KMS-11 (cell line): Measurements from ENCODE around the gene MCHR1.

Source experiments
- H2AFZ ChIP-seq: fragments of 200-600 bp; sonication (generic); 2 replicates; pipeline ENCODE4 v1.6.1; 2016; ENCODE audit warnings: antibody characterized with exemption, mixed run types, low read depth
- H3K27ac ChIP-seq: fragments of 200-600 bp; sonication (generic); 2 replicates; pipeline ENCODE4 v1.6.1; 2016; ENCODE audit warnings: mild to moderate bottlenecking, mixed run types
- H3K27me3 ChIP-seq: fragments of 200-600 bp; sonication (generic); 2 replicates; pipeline ENCODE4 v1.6.1; 2017; ENCODE audit warnings: mild to moderate bottlenecking, low read depth, mixed run types, moderate library complexity; ENCODE audit not compliant: insufficient read depth
- H3K36me3 ChIP-seq: fragments of 200-600 bp; sonication (generic); 2 replicates; pipeline ENCODE4 v1.6.1; 2017; ENCODE audit warnings: mild to moderate bottlenecking, mixed run types; ENCODE audit not compliant: insufficient read depth
- H3K4me1 ChIP-seq: fragments of 200-600 bp; sonication (generic); 2 replicates; pipeline ENCODE4 v1.6.1; 2016; ENCODE audit warnings: mild to moderate bottlenecking, low read depth, mixed run types; ENCODE audit not compliant: poor library complexity, severe bottlenecking
- H3K4me2 ChIP-seq: fragments of 200-600 bp; sonication (generic); 2 replicates; pipeline ENCODE4 v1.7.0; 2016; ENCODE audit warnings: mild to moderate bottlenecking, mixed run types
- H3K4me3 ChIP-seq: fragments of 200-600 bp; sonication (generic); IDR thresholded peaks from 2 replicates; pipeline ENCODE4 v1.6.1; 2017; ENCODE audit warnings: low read depth, low read length, mixed read lengths; ENCODE audit not compliant: insufficient read depth
- H3K79me2 ChIP-seq: fragments of 200-600 bp; sonication (generic); 2 replicates; pipeline ENCODE4 v1.6.1; 2016; ENCODE audit warnings: low read depth, mixed run types; ENCODE audit not compliant: insufficient read depth
- H3K9ac ChIP-seq: fragments of 200-600 bp; sonication (generic); 2 replicates; pipeline ENCODE4 v1.6.1; 2016; ENCODE audit warnings: mild to moderate bottlenecking, mixed run types
- H4K20me1 ChIP-seq: fragments of 200-600 bp; sonication (generic); 2 replicates; pipeline ENCODE4 v1.6.1; 2016; ENCODE audit warnings: mild to moderate bottlenecking, mixed run types; ENCODE audit not compliant: insufficient read depth
- TF ChIP-seq, protein P1 (sequence below): fragments of 200-600 bp; sonication (generic); conservative IDR thresholded peaks from 2 replicates; pipeline ENCODE4 v1.6.1; 2017; ENCODE audit warnings: low read depth, mild to moderate bottlenecking, antibody characterized with exemption, low read length, moderate library complexity, mixed read lengths

The MCHR1 gene

GRCh38 chr22:40679964-40680818, 907 bp downstream of the MCHR1 start:
- Histone ChIP-seq H3K4me3 (no peak overlapping the region), H3K9ac (no peak overlapping the region), H3K4me1 (peaks cover 16% of the 10 kb centered on the region)

DNA sequence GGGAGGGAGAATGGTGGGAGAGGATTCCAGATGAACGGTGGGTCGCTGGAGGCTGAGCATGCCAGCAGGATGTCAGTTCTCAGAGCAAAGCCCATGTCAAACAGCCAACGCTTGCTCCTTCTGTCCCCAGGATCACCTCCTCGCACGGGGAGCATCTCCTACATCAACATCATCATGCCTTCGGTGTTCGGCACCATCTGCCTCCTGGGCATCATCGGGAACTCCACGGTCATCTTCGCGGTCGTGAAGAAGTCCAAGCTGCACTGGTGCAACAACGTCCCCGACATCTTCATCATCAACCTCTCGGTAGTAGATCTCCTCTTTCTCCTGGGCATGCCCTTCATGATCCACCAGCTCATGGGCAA, 1.5 kb downstream of the MCHR1 start:
- Histone ChIP-seq H3K79me2 (no peaks in the 10 kb centered on the region), H3K4me2 (no peak overlapping the region), H3K4me3 (no peak overlapping the region), H3K4me1 (peaks cover 16% of the 10 kb centered on the region), H4K20me1 (no peaks in the 10 kb centered on the region), H3K9ac (no peak overlapping the region), H3K27ac (no peak overlapping the region), H2AFZ (no peak overlapping the region), H3K36me3 (no peaks in the 10 kb centered on the region), H3K27me3 (no peaks in the 10 kb centered on the region; the same call in 1 of the 2 replicates)
- TF ChIP-seq, protein P1, sequence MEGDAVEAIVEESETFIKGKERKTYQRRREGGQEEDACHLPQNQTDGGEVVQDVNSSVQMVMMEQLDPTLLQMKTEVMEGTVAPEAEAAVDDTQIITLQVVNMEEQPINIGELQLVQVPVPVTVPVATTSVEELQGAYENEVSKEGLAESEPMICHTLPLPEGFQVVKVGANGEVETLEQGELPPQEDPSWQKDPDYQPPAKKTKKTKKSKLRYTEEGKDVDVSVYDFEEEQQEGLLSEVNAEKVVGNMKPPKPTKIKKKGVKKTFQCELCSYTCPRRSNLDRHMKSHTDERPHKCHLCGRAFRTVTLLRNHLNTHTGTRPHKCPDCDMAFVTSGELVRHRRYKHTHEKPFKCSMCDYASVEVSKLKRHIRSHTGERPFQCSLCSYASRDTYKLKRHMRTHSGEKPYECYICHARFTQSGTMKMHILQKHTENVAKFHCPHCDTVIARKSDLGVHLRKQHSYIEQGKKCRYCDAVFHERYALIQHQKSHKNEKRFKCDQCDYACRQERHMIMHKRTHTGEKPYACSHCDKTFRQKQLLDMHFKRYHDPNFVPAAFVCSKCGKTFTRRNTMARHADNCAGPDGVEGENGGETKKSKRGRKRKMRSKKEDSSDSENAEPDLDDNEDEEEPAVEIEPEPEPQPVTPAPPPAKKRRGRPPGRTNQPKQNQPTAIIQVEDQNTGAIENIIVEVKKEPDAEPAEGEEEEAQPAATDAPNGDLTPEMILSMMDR = no peak

More at GRCh38 chr22:40679964-40680818, 907 bp downstream of the MCHR1 start:
- no peaks in the 10 kb centered on the region for H4K20me1 ChIP-seq
- TF ChIP-seq, protein P1 = no peak
- H2AFZ ChIP-seq = no peak overlapping the region
- H3K27me3 ChIP-seq = no peaks in the 10 kb centered on the region; the same call in 1 of the 2 replicates
- no peak overlapping the region for H3K27ac ChIP-seq
- no peaks in the 10 kb centered on the region for H3K36me3 ChIP-seq
- no peaks in the 10 kb centered on the region for H3K79me2 ChIP-seq
- no peak overlapping the region for H3K4me2 ChIP-seq

DNA sequence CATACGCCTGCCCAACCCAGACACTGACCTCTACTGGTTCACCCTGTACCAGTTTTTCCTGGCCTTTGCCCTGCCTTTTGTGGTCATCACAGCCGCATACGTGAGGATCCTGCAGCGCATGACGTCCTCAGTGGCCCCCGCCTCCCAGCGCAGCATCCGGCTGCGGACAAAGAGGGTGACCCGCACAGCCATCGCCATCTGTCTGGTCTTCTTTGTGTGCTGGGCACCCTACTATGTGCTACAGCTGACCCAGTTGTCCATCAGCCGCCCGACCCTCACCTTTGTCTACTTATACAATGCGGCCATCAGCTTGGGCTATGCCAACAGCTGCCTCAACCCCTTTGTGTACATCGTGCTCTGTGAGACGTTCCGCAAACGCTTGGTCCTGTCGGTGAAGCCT, 2.2 kb downstream of the MCHR1 start:
- H3K9ac ChIP-seq = no peak overlapping the region
- no peaks in the 10 kb centered on the region; the same call in 1 of the 2 replicates for H3K27me3 ChIP-seq
- peaks cover 16% of the 10 kb centered on the region for H3K4me1 ChIP-seq
- no peaks in the 10 kb centered on the region for H3K36me3 ChIP-seq
- H4K20me1 ChIP-seq = no peaks in the 10 kb centered on the region
- H3K79me2 ChIP-seq = no peaks in the 10 kb centered on the region
- TF ChIP-seq, protein P1 = no peak
- no peak overlapping the region for H3K27ac ChIP-seq
- H3K4me3 ChIP-seq = no peak overlapping the region
- no peak overlapping the region for H3K4me2 ChIP-seq
- no peak overlapping the region for H2AFZ ChIP-seq

- Histone ChIP-seq H3K27ac (no peak overlapping the region), H3K4me1 (peaks cover 16% of the 10 kb centered on the region), H3K4me3 (no peak overlapping the region), H3K79me2 (no peaks in the 10 kb centered on the region), H3K9ac (no peak overlapping the region), H4K20me1 (no peaks in the 10 kb centered on the region), H3K27me3 (no peaks in the 10 kb centered on the region; the same call in 1 of the 2 replicates), H2AFZ (no peak overlapping the region), H3K4me2 (no peak overlapping the region), H3K36me3 (no peaks in the 10 kb centered on the region)
- TF ChIP-seq, protein P1 = no peak
These were observed 5.4 kb downstream of the MCHR1 start for GRCh38 chr22:40684728-40685127.
